Mesenchymal stem cell (in vitro differentiated cells and primary cell): ENCODE measurements around the gene FGF22.

Source experiments
- DNase-seq: peaks from one replicate; pipeline ENCODE4 v3.0.0-alpha.2; 2013
- H2AFZ ChIP-seq: one replicate; pipeline ENCODE4 v1.6.1; 2013; ENCODE audit warnings: low read depth, mild to moderate bottlenecking, control low read depth, inconsistent platforms, low read length, moderate library complexity
- H2AK5ac ChIP-seq: 2 replicates; pipeline ENCODE4 v1.6.1; 2013; ENCODE audit warnings: low read length, moderate library complexity, mild to moderate bottlenecking, inconsistent platforms; ENCODE audit not compliant: severe bottlenecking
- H2BK120ac ChIP-seq: one replicate; pipeline ENCODE4 v1.6.1; 2013; ENCODE audit warnings: low read depth, mild to moderate bottlenecking, inconsistent platforms, low read length, moderate library complexity
- H2BK12ac ChIP-seq, 2 experiments: one replicate each; pipeline ENCODE4 v1.6.1; 2013; ENCODE audit warnings: inconsistent platforms in 2 of 2, low read length in 2 of 2, mild to moderate bottlenecking in 2 of 2, moderate library complexity in 2 of 2, control low read depth in 1 of 2
- H2BK15ac ChIP-seq: one replicate; pipeline ENCODE4 v1.6.1; 2013; ENCODE audit warnings: mild to moderate bottlenecking, low read depth, inconsistent platforms; ENCODE audit not compliant: poor library complexity, severe bottlenecking
- H2BK5ac ChIP-seq: 2 replicates; pipeline ENCODE4 v1.6.1; 2013; ENCODE audit warnings: low read depth, mild to moderate bottlenecking, low read length, control low read depth, inconsistent platforms; ENCODE audit not compliant: poor library complexity, severe bottlenecking
- H3K14ac ChIP-seq, 2 experiments: one replicate each; pipeline ENCODE4 v1.6.1; 2013; ENCODE audit warnings: inconsistent platforms in 2 of 2, low read length in 2 of 2, control low read depth in 1 of 2, mild to moderate bottlenecking in 1 of 2, moderate library complexity in 1 of 2
- H3K18ac ChIP-seq, 2 experiments: one replicate each; pipeline ENCODE4 v1.6.1; 2013; ENCODE audit warnings: inconsistent platforms in 2 of 2, low read length in 2 of 2, control low read depth in 1 of 2, low read depth in 1 of 2, mild to moderate bottlenecking in 1 of 2
- H3K23ac ChIP-seq, 2 experiments: one replicate each; pipeline ENCODE4 v1.6.1; 2013; ENCODE audit warnings: inconsistent platforms in 2 of 2, low read length in 2 of 2, mild to moderate bottlenecking in 2 of 2, moderate library complexity in 2 of 2, control low read depth in 1 of 2
- H3K27ac ChIP-seq: 2 replicates; pipeline ENCODE4 v1.5.1; 2013; ENCODE audit warnings: mild to moderate bottlenecking, moderate library complexity, low read length, control low read depth, inconsistent platforms; ENCODE audit not compliant: poor library complexity, severe bottlenecking
- H3K27me3 ChIP-seq, 2 experiments: 2 replicates each; pipeline versions ENCODE4 v1.6.1 to v1.7.0; 2013; ENCODE audit warnings: low read length in 2 of 2, mild to moderate bottlenecking in 2 of 2, moderate library complexity in 2 of 2, control low read depth in 1 of 2, inconsistent platforms in 1 of 2; ENCODE audit not compliant: control insufficient read depth in 1 of 2, insufficient read depth in 1 of 2
- H3K36me3 ChIP-seq, 2 experiments: 2 replicates each; pipeline versions ENCODE4 v1.6.1 to v1.7.0; 2013; ENCODE audit warnings: low read length in 2 of 2, control low read depth in 1 of 2, inconsistent platforms in 1 of 2, low read depth in 1 of 2, mild to moderate bottlenecking in 1 of 2; ENCODE audit not compliant: insufficient read depth in 2 of 2, control insufficient read depth in 1 of 2
- H3K4ac ChIP-seq, 2 experiments: one replicate each; pipeline ENCODE4 v1.6.1; 2013; ENCODE audit warnings: inconsistent platforms in 2 of 2, low read length in 2 of 2, mild to moderate bottlenecking in 2 of 2, moderate library complexity in 2 of 2, control low read depth in 1 of 2, low read depth in 1 of 2
- H3K4me1 ChIP-seq: 2 replicates; pipeline ENCODE4 v1.6.1; 2013; ENCODE audit warnings: low read depth, low read length, control low read depth; ENCODE audit not compliant: control insufficient read depth, insufficient read depth
- H3K4me2 ChIP-seq: 2 replicates; pipeline ENCODE4 v1.6.1; 2013; ENCODE audit warnings: low read length, mild to moderate bottlenecking, inconsistent platforms; ENCODE audit not compliant: poor library complexity, severe bottlenecking
- H3K4me3 ChIP-seq, 2 experiments: 2 replicates each; pipeline versions ENCODE4 v1.5.1 to v1.7.0; 2013; ENCODE audit warnings: low read length in 2 of 2, mild to moderate bottlenecking in 2 of 2, control low read depth in 1 of 2, low read depth in 1 of 2; ENCODE audit not compliant: insufficient read depth in 1 of 2
- H3K79me1 ChIP-seq: replicated peaks from 2 replicates; pipeline ENCODE4 v1.6.1; 2013; ENCODE audit warnings: mild to moderate bottlenecking, control low read depth, low read length, inconsistent platforms; ENCODE audit not compliant: poor library complexity, severe bottlenecking
- H3K9ac ChIP-seq: 2 replicates; pipeline ENCODE4 v1.7.0; 2013; ENCODE audit warnings: mild to moderate bottlenecking, low read length, moderate library complexity
- H3K9me3 ChIP-seq: 2 replicates; pipeline ENCODE4 v1.7.0; 2013; ENCODE audit warnings: mild to moderate bottlenecking, low read length; ENCODE audit not compliant: control insufficient read depth
- H4K8ac ChIP-seq: one replicate; pipeline ENCODE4 v1.6.1; 2013; ENCODE audit warnings: inconsistent platforms, mild to moderate bottlenecking, low read length, moderate library complexity
- H4K91ac ChIP-seq: one replicate; pipeline ENCODE4 v1.6.1; 2013; ENCODE audit warnings: mild to moderate bottlenecking, low read length, inconsistent platforms
- WGBS: methylation state at CpG from one replicate; pipeline ENCODE4 v1.1.7; 2013; ENCODE audit warnings: mixed read lengths; 5-methylcytosine and 5-hydroxymethylcytosine counted together

The FGF22 gene

GRCh38 chr19:681029-682019, 41.6 kb downstream of the FGF22 start:
- Histone ChIP-seq H2BK12ac (peak overlapping the region; percentile 41 to 83), H3K36me3 (peaks cover 0 to 22% of the 10 kb centered on the region in 2 experiments), H2BK5ac (no peak overlapping the region), H2AK5ac (peak overlapping the region; percentile 6), H2BK120ac (peak overlapping the region; percentile 21), H4K91ac (peak overlapping the region; percentile 92), H3K4me3 (peak overlapping the region in 1 of 2 experiments; percentile 75), H3K9me3 (no peaks in the 10 kb centered on the region), H3K27ac (no peak overlapping the region), H3K14ac (peak overlapping the region in 1 of 2 experiments; percentile 3), H3K27me3 (peaks cover 0 to 3% of the 10 kb centered on the region in 2 experiments), H3K23ac (no peak overlapping the region), H2AFZ (no peak overlapping the region), H3K4me1 (peaks cover 36% of the 10 kb centered on the region), H3K79me1 (peaks cover 5% of the 10 kb centered on the region), H3K4me2 (peak overlapping the region; percentile 76), H2BK15ac (peak overlapping the region; percentile 70), H3K18ac (peak overlapping the region; percentile 44 to 68), H4K8ac (peak overlapping the region; percentile 88), H3K9ac (peak overlapping the region; percentile 81), H3K4ac (peak overlapping the region in 1 of 2 experiments; percentile 35)
- no peak for DNase-seq
- 96% methylated on average over 43 of the region's 54 CpGs for WGBS

- H2BK12ac ChIP-seq, result no peak overlapping the region
- H3K4ac ChIP-seq, result peak overlapping the region in 1 of 2 experiments; percentile 38
- H3K27me3 ChIP-seq, result no peaks in the 10 kb centered on the region
- DNase-seq, result no peak
- H2AFZ ChIP-seq, result no peak overlapping the region
- peaks cover 24% of the 10 kb centered on the region for H3K4me1 ChIP-seq
- no peak overlapping the region for H3K4me2 ChIP-seq
- no peak overlapping the region for H2BK5ac ChIP-seq
- H4K8ac ChIP-seq, result no peak overlapping the region
- no peak overlapping the region for H4K91ac ChIP-seq
- H3K36me3 ChIP-seq, result peaks cover 0 to 22% of the 10 kb centered on the region in 2 experiments
- H3K18ac ChIP-seq, result no peak overlapping the region
- H3K4me3 ChIP-seq, result no peak overlapping the region
- 93% methylated on average over 25 of the region's 25 CpGs for WGBS
- H3K27ac ChIP-seq, result no peak overlapping the region
- H3K79me1 ChIP-seq, result peaks cover 5% of the 10 kb centered on the region
- H2AK5ac ChIP-seq, result no peak overlapping the region
- no peaks in the 10 kb centered on the region for H3K9me3 ChIP-seq
- H3K9ac ChIP-seq, result no peak overlapping the region
- H3K23ac ChIP-seq, result no peak overlapping the region
- H2BK15ac ChIP-seq, result no peak overlapping the region
- H3K14ac ChIP-seq, result no peak overlapping the region
- no peak overlapping the region for H2BK120ac ChIP-seq
These were observed 43.1 kb downstream of the FGF22 start for GRCh38 chr19:682678-683320.

GRCh38 chr19:685454-685931, 45.8 kb downstream of the FGF22 start:
- no peak overlapping the region for H3K4ac ChIP-seq
- H2BK15ac ChIP-seq, result no peak overlapping the region
- 94% methylated on average over 31 of the region's 31 CpGs for WGBS
- H3K9ac ChIP-seq, result no peak overlapping the region
- no peak overlapping the region for H2BK5ac ChIP-seq
- H2BK120ac ChIP-seq, result no peak overlapping the region
- no peak overlapping the region for H3K18ac ChIP-seq
- no peak overlapping the region for H3K14ac ChIP-seq
- no peaks in the 10 kb centered on the region for H3K27me3 ChIP-seq
- H3K23ac ChIP-seq, result no peak overlapping the region
- no peak overlapping the region for H3K27ac ChIP-seq
- no peaks in the 10 kb centered on the region for H3K79me1 ChIP-seq
- no peak overlapping the region for H2BK12ac ChIP-seq
- peaks cover 9% of the 10 kb centered on the region for H3K4me1 ChIP-seq
- DNase-seq, result no peak
- H3K9me3 ChIP-seq, result no peaks in the 10 kb centered on the region
- no peak overlapping the region for H4K8ac ChIP-seq
- no peak overlapping the region for H4K91ac ChIP-seq
- H3K4me2 ChIP-seq, result no peak overlapping the region
- H2AFZ ChIP-seq, result no peak overlapping the region
- peaks cover 0 to 22% of the 10 kb centered on the region in 2 experiments for H3K36me3 ChIP-seq
- H2AK5ac ChIP-seq, result no peak overlapping the region
- H3K4me3 ChIP-seq, result no peak overlapping the region
